NT2/D1 (cell line): ENCODE data around the gene ATP11B.

Experiments
- SUZ12 ChIP-seq: IDR thresholded peaks from 2 replicates; pipeline ENCODE4 v1.6.1; 2011; ENCODE audit not compliant: insufficient read length, insufficient read depth; ENCODE audit errors: extremely low read depth
- YY1 ChIP-seq: IDR thresholded peaks from 2 replicates; pipeline ENCODE4 v1.6.1; 2011; ENCODE audit not compliant: insufficient read length, insufficient read depth
- ZNF274 ChIP-seq: IDR thresholded peaks from 2 replicates; pipeline ENCODE4 v1.6.1; 2011; ENCODE audit warnings: mild to moderate bottlenecking, low read depth, low read length

- no peak for TF ChIP-seq ZNF274
- no peak for TF ChIP-seq YY1
- no peak for TF ChIP-seq SUZ12
These were observed 9.4 kb downstream of the ATP11B start for GRCh38 chr3:182802413-182803390.
